CD4-positive, alpha-beta T cell (primary cell): Measurements from ENCODE around the gene KRTAP10-8. TPM values are rescaled to one million over a fixed set of nuclear protein-coding genes. Genes with fewer than 3 reads are reported as not detected.

ENCODE experiments used
- ATAC-seq: fragments of 200-7000 bp; cut with Tn5 transposase; one replicate; pipeline ENCODE4 v1.10.0; 2022; ENCODE audit warnings: mild to moderate bottlenecking; ENCODE audit not compliant: poor library complexity
- CTCF ChIA-PET: fragments of 350-600 bp; sonication (Branson Sonifier 250); formaldehyde crosslinking; loops from one replicate; lab custom pipeline; 2021; ENCODE audit warnings: antibody characterized with exemption, inconsistent platforms; lab: Charles Lee
- POLR2A ChIA-PET: fragments of 350-600 bp; sonication (Branson Sonifier 250); formaldehyde crosslinking; loops from one replicate; lab custom pipeline; 2021; ENCODE audit warnings: antibody characterized with exemption, inconsistent platforms; lab: Charles Lee
- DNase-seq, 14 experiments: peaks; one replicate each; pipeline ENCODE4 v3.0.0-alpha.2; 2013 to 2020; ENCODE audit warnings: mixed read lengths in 2 of 14
- H3K27ac ChIP-seq, 2 donors: one replicate each; pipeline versions ENCODE4 v1.5.1 to v1.7.0; 2013; ENCODE audit warnings: low read length in 2 of 2, low read depth in 1 of 2, mild to moderate bottlenecking in 1 of 2
- H3K27me3 ChIP-seq, 2 experiments: 1 replicate in 1 of 2; 2 replicates in 1 of 2; pipeline versions ENCODE4 v1.6.1 to v1.7.0; 2013; ENCODE audit warnings: low read length in 2 of 2, control low read depth in 1 of 2, mild to moderate bottlenecking in 1 of 2, moderate library complexity in 1 of 2; ENCODE audit not compliant: insufficient read depth in 2 of 2, control insufficient read depth in 1 of 2
- H3K36me3 ChIP-seq: one replicate; pipeline ENCODE4 v1.6.1; 2013; ENCODE audit warnings: low read length, control low read depth; ENCODE audit not compliant: insufficient read depth
- H3K4me1 ChIP-seq: one replicate; pipeline ENCODE4 v1.6.1; 2013; ENCODE audit warnings: low read length, control low read depth; ENCODE audit not compliant: insufficient read depth
- H3K4me3 ChIP-seq: one replicate; pipeline ENCODE4 v1.5.1; 2013; ENCODE audit warnings: mild to moderate bottlenecking, low read length, moderate library complexity
- H3K9me3 ChIP-seq, 2 experiments: 1 replicate in 1 of 2; 2 replicates in 1 of 2; pipeline versions ENCODE4 v1.6.1 to v1.7.0; 2013; ENCODE audit warnings: low read length in 2 of 2, mild to moderate bottlenecking in 2 of 2, control low read depth in 1 of 2, moderate library complexity in 1 of 2; ENCODE audit not compliant: control insufficient read depth in 1 of 2, insufficient read depth in 1 of 2
- H3K27ac Mint-ChIP-seq: one replicate; pipeline ENCODE4 v1.8.0; 2020; ENCODE audit warnings: mixed read lengths
- H3K27me3 Mint-ChIP-seq: one replicate; pipeline ENCODE4 v1.8.0; 2021; ENCODE audit warnings: mixed read lengths
- H3K36me3 Mint-ChIP-seq: one replicate; pipeline ENCODE4 v1.8.0; 2021; ENCODE audit warnings: low read depth, mixed read lengths
- H3K4me1 Mint-ChIP-seq: one replicate; pipeline ENCODE4 v1.8.0; 2021; ENCODE audit warnings: low read depth, mixed read lengths
- H3K4me3 Mint-ChIP-seq: one replicate; pipeline ENCODE4 v1.8.0; 2020; ENCODE audit warnings: mild to moderate bottlenecking, mixed read lengths
- H3K9me3 Mint-ChIP-seq: one replicate; pipeline ENCODE4 v1.8.0; 2020; ENCODE audit warnings: mixed read lengths
- CTCF ChIP-seq: fragments of 200-600 bp; IDR thresholded peaks from one replicate; pipeline ENCODE4 v1.8.0; 2022; ENCODE audit warnings: antibody characterized with exemption, mild to moderate bottlenecking
- intact Hi-C, 2 experiments: fragments of 100-400 bp; cut with DNase I in 1 of 2; cut with micrococcal nuclease in 1 of 2; formaldehyde crosslinking; loops; one replicate each; pipeline versions ENCODE4 v1.15.1 to v1.9.0; 2023 to 2025; cut with DNase I, micrococcal nuclease
- total RNA-seq, 174 experiments: library from RNA in 2 of 174; stranded (reverse) in 2 of 174; gene quantifications; one replicate each; pipeline ENCODE4 v1.2.3 and lab custom pipeline; 2021 to 2026

KRTAP10-8 gene
- total RNA-seq, 2 experiments from 2014 or later = not detected

GRCh38 chr21:44592446-44593311 is 19.2 kb upstream of the KRTAP10-8 start, which contains the start of gene KRTAP10-6:
Gene KRTAP10-6 (minus strand): TSS chr21:44592505. CDS start chr21:44592484, 21 bp downstream.
- Mint-ChIP-seq H3K36me3 (no peaks in the 10 kb centered on the region), H3K4me3 (no peak within 1 kb of the TSS), H3K27me3 (peaks cover 19% of the 10 kb centered on the region), H3K27ac (no peak within 1 kb of the TSS), H3K9me3 (no peaks in the 10 kb centered on the region), H3K4me1 (no peaks in the 10 kb centered on the region)
- Histone ChIP-seq H3K4me1 (no peaks in the 10 kb centered on the region), H3K9me3 (no peaks in the 10 kb centered on the region), H3K36me3 (no peaks in the 10 kb centered on the region), H3K4me3 (no peak within 1 kb of the TSS), H3K27me3 (peaks cover 0 to 3% of the 10 kb centered on the region in 2 experiments), H3K27ac (no peak within 1 kb of the TSS)
- ChIA-PET POLR2A (no interaction called here), CTCF (no interaction called here)
- no peak for TF ChIP-seq CTCF
- intact Hi-C loops = no loop called here
- no peak for DNase-seq
- no peak for ATAC-seq

DNA sequence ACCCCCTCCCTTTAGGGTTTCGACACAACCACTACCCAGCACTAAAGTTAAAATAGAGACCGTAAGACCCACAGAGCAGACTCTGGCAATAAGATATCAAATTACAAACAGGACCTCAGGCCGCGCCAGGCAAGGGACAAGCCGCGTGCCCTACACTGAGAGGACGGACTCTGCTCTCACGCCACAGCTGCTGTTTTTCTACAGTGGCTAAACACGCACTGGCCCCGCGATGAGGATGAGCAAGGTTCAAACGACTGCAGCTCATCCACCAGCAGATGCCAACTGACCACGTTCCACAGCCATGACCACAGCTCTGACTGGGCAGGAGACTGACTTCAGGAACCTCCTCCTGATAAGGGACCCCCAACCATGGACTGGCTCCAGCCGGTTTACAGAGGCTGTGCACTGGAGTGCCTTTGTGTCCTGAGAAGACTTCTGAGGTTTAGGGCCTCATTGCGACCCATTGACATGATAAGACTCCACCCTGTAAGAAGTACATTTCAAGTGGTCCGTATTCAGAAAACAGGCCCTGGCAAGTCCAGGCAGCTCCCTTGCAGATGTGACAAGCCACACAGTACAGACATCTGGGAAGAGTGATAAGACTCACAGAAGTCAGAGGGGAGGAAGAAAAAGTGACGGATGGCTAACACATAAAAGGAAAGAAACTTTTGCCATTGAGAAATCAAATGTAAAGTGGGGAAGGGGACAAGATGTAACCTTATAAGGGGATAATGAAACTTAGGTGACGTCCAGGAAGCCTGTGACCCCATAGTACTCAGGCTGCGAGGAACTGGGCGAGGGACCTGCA is 18.1 kb upstream of the KRTAP10-8 start:
- Histone ChIP-seq H3K27ac (no peak overlapping the region), H3K4me1 (no peaks in the 10 kb centered on the region), H3K36me3 (no peaks in the 10 kb centered on the region), H3K27me3 (peaks cover 0 to 3% of the 10 kb centered on the region in 2 experiments), H3K4me3 (no peak overlapping the region), H3K9me3 (peaks cover 2 to 8% of the 10 kb centered on the region in 2 experiments)
- ChIA-PET CTCF (no interaction called here), POLR2A (no interaction called here)
- ATAC-seq (no peak), DNase-seq (no peak)
- intact Hi-C loops = no loop called here
- Mint-ChIP-seq H3K36me3 (no peaks in the 10 kb centered on the region), H3K4me1 (no peaks in the 10 kb centered on the region), H3K9me3 (no peaks in the 10 kb centered on the region), H3K4me3 (no peak overlapping the region), H3K27ac (no peak overlapping the region), H3K27me3 (peaks cover 8% of the 10 kb centered on the region)
- no peak for TF ChIP-seq CTCF

DNA sequence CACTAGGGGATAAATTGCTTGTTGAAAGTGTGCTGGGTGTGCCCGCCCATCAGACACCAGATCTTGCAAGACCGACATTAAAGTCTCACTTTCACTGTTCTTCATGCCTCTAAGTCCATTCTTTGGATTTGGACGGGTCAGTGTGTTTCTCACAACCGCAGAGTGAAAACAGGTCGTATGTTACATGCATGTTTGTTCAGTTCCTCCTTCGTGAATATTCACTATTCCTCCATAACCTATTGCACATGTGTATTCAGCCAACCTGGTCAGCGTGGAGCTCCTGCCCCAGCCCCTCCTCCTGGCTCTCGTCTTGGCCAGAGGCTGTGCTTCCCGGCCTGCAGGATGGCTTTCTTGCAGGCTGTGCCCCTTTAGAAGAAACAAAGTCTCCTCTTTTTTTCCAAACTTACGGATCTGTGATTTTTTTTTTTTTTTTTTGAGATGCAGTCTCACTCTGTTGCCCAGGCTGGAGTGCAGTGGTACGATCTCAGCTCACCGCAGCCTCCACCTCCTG is 17.4 kb upstream of the KRTAP10-8 start:
- Mint-ChIP-seq H3K4me3 (no peak overlapping the region), H3K27ac (no peak overlapping the region), H3K36me3 (no peaks in the 10 kb centered on the region), H3K4me1 (no peaks in the 10 kb centered on the region), H3K9me3 (no peaks in the 10 kb centered on the region), H3K27me3 (peaks cover 6% of the 10 kb centered on the region)
- ATAC-seq (no peak), DNase-seq (no peak)
- TF ChIP-seq CTCF = no peak
- Histone ChIP-seq H3K9me3 (peaks cover 8 to 10% of the 10 kb centered on the region in 2 experiments), H3K27ac (no peak overlapping the region), H3K36me3 (no peaks in the 10 kb centered on the region), H3K27me3 (no peaks in the 10 kb centered on the region), H3K4me1 (no peaks in the 10 kb centered on the region), H3K4me3 (no peak overlapping the region)
- CTCF ChIA-PET = no interaction called here
- POLR2A ChIA-PET = no interaction called here
- intact Hi-C loops = no loop called here
